Astrocyte (in vitro differentiated cells and primary cell): ENCODE data around the gene TARBP2.

ENCODE experiments used
- EZH2 ChIP-seq: IDR thresholded peaks from 2 replicates; pipeline ENCODE4 v1.6.1; 2012; ENCODE audit warnings: mild to moderate bottlenecking, low read length, inconsistent platforms; ENCODE audit not compliant: insufficient read depth
- TF ChIP-seq, protein P1 (sequence below): IDR thresholded peaks from 2 replicates; pipeline ENCODE4 v1.5.1; 2011; ENCODE audit warnings: low read depth, mild to moderate bottlenecking, inconsistent platforms, low read length, moderate library complexity; ENCODE audit not compliant: insufficient read depth

- TF ChIP-seq, protein P1, sequence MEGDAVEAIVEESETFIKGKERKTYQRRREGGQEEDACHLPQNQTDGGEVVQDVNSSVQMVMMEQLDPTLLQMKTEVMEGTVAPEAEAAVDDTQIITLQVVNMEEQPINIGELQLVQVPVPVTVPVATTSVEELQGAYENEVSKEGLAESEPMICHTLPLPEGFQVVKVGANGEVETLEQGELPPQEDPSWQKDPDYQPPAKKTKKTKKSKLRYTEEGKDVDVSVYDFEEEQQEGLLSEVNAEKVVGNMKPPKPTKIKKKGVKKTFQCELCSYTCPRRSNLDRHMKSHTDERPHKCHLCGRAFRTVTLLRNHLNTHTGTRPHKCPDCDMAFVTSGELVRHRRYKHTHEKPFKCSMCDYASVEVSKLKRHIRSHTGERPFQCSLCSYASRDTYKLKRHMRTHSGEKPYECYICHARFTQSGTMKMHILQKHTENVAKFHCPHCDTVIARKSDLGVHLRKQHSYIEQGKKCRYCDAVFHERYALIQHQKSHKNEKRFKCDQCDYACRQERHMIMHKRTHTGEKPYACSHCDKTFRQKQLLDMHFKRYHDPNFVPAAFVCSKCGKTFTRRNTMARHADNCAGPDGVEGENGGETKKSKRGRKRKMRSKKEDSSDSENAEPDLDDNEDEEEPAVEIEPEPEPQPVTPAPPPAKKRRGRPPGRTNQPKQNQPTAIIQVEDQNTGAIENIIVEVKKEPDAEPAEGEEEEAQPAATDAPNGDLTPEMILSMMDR: no peak
- no peak for TF ChIP-seq EZH2
Measured at GRCh38 chr12:53493610-53494391, 7.3 kb upstream of the TARBP2 start.
